GM12873 (cell line): ENCODE measurements around the gene PRKCA.

Source experiments
- CTCF ChIP-seq: IDR thresholded peaks from 2 replicates; pipeline ENCODE4 v1.5.1; 2012; ENCODE audit warnings: low read depth, mild to moderate bottlenecking, moderate library complexity, low read length, control low read depth; ENCODE audit not compliant: insufficient read depth; ENCODE audit errors: missing control alignments

The PRKCA gene

GRCh38 chr17:66461343-66461995, 159.1 kb downstream of the PRKCA start:
- no peak for TF ChIP-seq CTCF

GRCh38 chr17:66462010-66462409, 159.6 kb downstream of the PRKCA start:
- no peak for TF ChIP-seq CTCF

- no peak for TF ChIP-seq CTCF
Observed at GRCh38 chr17:66464921-66465320, 162.5 kb downstream of the PRKCA start.

- no peak for TF ChIP-seq CTCF
Observed at GRCh38 chr17:66465701-66466100, 163.3 kb downstream of the PRKCA start.

GRCh38 chr17:66466106-66466820, 163.8 kb downstream of the PRKCA start:
- TF ChIP-seq CTCF: no peak

GRCh38 chr17:66466840-66467367, 164.5 kb downstream of the PRKCA start:
- no peak for TF ChIP-seq CTCF

GRCh38 chr17:66467766-66468165, 165.4 kb downstream of the PRKCA start:
- no peak for TF ChIP-seq CTCF
